OCI-LY3 (cell line): ENCODE data around the gene ZNF827.

Experiments
- CTCF ChIP-seq: fragments of 200-600, 300-600 bp; sonication (generic); IDR thresholded peaks from 2 replicates; pipeline ENCODE4 v1.5.1; 2014; ENCODE audit warnings: antibody characterized with exemption, low read length, low read depth
- EZH2phosphoT487 ChIP-seq: fragments of 200-600 bp; shearing (Covaris generic); IDR thresholded peaks from 2 replicates; pipeline ENCODE4 v1.6.1; 2018; ENCODE audit warnings: antibody characterized with exemption, mixed run types, low read depth

- TF ChIP-seq CTCF (no peak), EZH2phosphoT487 (no peak)
These were observed 773 bp upstream of the ZNF827 start for GRCh38 chr4:145939441-145939750.
